Mammary microvascular endothelial cell (primary cell): ENCODE results near the gene C1orf226. TPM values are rescaled to one million over a fixed set of nuclear protein-coding genes. Genes with fewer than 3 reads are reported as not detected.

Source experiments
- total RNA-seq: library from RNA; depleted of rRNA; stranded (reverse); fragments of >200 nt; gene quantifications from 2 replicates; pipeline ENCODE4 v1.2.3, GENCODE V29; 2015

C1orf226 gene
- total RNA-seq: 1.9 and 4.5 TPM in 2 replicates

GRCh38 chr1:162381383-162381782 lies at the start of gene C1orf226:
C1orf226 (plus strand) TSS chr1:162381728; CDS start chr1:162381902, 174 bp downstream.

GRCh38 chr1:162376691-162377090 lies 4.8 kb upstream of the C1orf226 start, which contains the start of gene SPATA46:
SPATA46 (minus strand) TSS chr1:162376854; CDS start chr1:162376790, 64 bp downstream.

GRCh38 chr1:162412002-162412401 lies 30.5 kb downstream of the C1orf226 start, which contains the start of gene SH2D1B:
SH2D1B (minus strand) TSS chr1:162412136; CDS start chr1:162412016, 120 bp downstream.

Other genes starting within 250 kb of the C1orf226 start
- not detected in 2 replicates for gene SPATA46, start 4.9 kb upstream of the C1orf226 start, total RNA-seq
- 0.05 and 0.20 TPM in 2 replicates for gene SH2D1B, start 30.4 kb downstream of the C1orf226 start, total RNA-seq
- gene UHMK1, start 116.1 kb downstream of the C1orf226 start, total RNA-seq: 46.0 and 47.3 TPM in 2 replicates
- 107 and 131 TPM in 2 replicates for gene UAP1, start 180.0 kb downstream of the C1orf226 start, total RNA-seq